OCI-LY3 (cell line): ENCODE results near the gene LZTS2.

Experiments used
- H2AFZ ChIP-seq: fragments of 200-600, 300-600 bp; shearing (Covaris generic); 2 replicates; pipeline ENCODE4 v1.6.0; 2014; ENCODE audit warnings: antibody characterized with exemption, low read depth, low read length
- H3K27ac ChIP-seq: fragments of 200-600, 300-600 bp; sonication (generic); 2 replicates; pipeline ENCODE4 v1.5.1; 2014; ENCODE audit warnings: mild to moderate bottlenecking, low read length, moderate library complexity, mixed read lengths
- H3K27me3 ChIP-seq: fragments of 200-600, 300-600 bp; sonication (generic); 2 replicates; pipeline ENCODE4 v1.6.1; 2014; ENCODE audit warnings: low read depth, low read length, mixed read lengths
- H3K36me3 ChIP-seq: fragments of 200-600, 300-600 bp; sonication (generic); replicated peaks from 2 replicates; pipeline ENCODE3; 2014; ENCODE audit warnings: low read depth, low read length, mixed read lengths
- H3K4me1 ChIP-seq: fragments of 300-600, 200-600 bp; sonication (generic); 2 replicates; pipeline ENCODE4 v1.6.1; 2014; ENCODE audit warnings: low read length, mixed read lengths
- H3K4me2 ChIP-seq: fragments of 200-600, 300-600 bp; sonication (generic); 2 replicates; pipeline ENCODE4 v1.6.1; 2014; ENCODE audit warnings: low read length, mixed read lengths
- H3K4me3 ChIP-seq: fragments of 300-600, 200-600 bp; sonication (generic); 2 replicates; pipeline ENCODE4 v1.5.1; 2014; ENCODE audit warnings: antibody characterized with exemption, mild to moderate bottlenecking, low read length, moderate library complexity
- H3K79me2 ChIP-seq: fragments of 300-600, 200-600 bp; shearing (Covaris generic); 2 replicates; pipeline ENCODE4 v1.6.1; 2014; ENCODE audit warnings: mild to moderate bottlenecking, low read length, mixed read lengths
- H3K9ac ChIP-seq: fragments of 300-600, 200-600 bp; shearing (Covaris generic); 2 replicates; pipeline ENCODE4 v1.6.0; 2014; ENCODE audit warnings: mild to moderate bottlenecking, low read length, moderate library complexity
- H3K9me3 ChIP-seq: fragments of 200-600, 300-600 bp; shearing (Covaris generic); 2 replicates; pipeline ENCODE4 v1.6.1; 2014; ENCODE audit warnings: low read length, mixed read lengths; ENCODE audit not compliant: insufficient read depth
- H4K20me1 ChIP-seq: fragments of 200-600, 300-600 bp; sonication (generic); 2 replicates; pipeline ENCODE4 v1.6.1; 2016; ENCODE audit warnings: low read length, mixed read lengths; ENCODE audit not compliant: insufficient read depth
- EZH2phosphoT487 ChIP-seq: fragments of 200-600 bp; shearing (Covaris generic); IDR thresholded peaks from 2 replicates; pipeline ENCODE4 v1.6.1; 2018; ENCODE audit warnings: antibody characterized with exemption, mixed run types, low read depth
- TF ChIP-seq, protein P1 (sequence below): fragments of 200-600, 300-600 bp; sonication (generic); IDR thresholded peaks from 2 replicates; pipeline ENCODE4 v1.5.1; 2014; ENCODE audit warnings: antibody characterized with exemption, low read length, low read depth

LZTS2 gene

GRCh38 chr10:101054876-101055275 is 55.3 kb downstream of the LZTS2 start:
- Histone ChIP-seq H3K27me3 (no peaks in the 10 kb centered on the region), H3K9me3 (no peaks in the 10 kb centered on the region), H3K27ac (no peak overlapping the region), H3K4me1 (peaks cover 13% of the 10 kb centered on the region), H3K4me2 (no peak overlapping the region), H3K9ac (no peak overlapping the region), H2AFZ (no peak overlapping the region), H4K20me1 (no peaks in the 10 kb centered on the region; the same call in 1 of the 2 replicates), H3K36me3 (no peaks in the 10 kb centered on the region), H3K4me3 (no peak overlapping the region), H3K79me2 (peaks cover 6% of the 10 kb centered on the region)
- TF ChIP-seq EZH2phosphoT487, result no peak

- H3K27me3 ChIP-seq, result no peaks in the 10 kb centered on the region
- no peaks in the 10 kb centered on the region for H3K9me3 ChIP-seq
- H4K20me1 ChIP-seq, result no peaks in the 10 kb centered on the region; the same call in 1 of the 2 replicates
- TF ChIP-seq EZH2phosphoT487, result no peak
- TF ChIP-seq, protein P1, sequence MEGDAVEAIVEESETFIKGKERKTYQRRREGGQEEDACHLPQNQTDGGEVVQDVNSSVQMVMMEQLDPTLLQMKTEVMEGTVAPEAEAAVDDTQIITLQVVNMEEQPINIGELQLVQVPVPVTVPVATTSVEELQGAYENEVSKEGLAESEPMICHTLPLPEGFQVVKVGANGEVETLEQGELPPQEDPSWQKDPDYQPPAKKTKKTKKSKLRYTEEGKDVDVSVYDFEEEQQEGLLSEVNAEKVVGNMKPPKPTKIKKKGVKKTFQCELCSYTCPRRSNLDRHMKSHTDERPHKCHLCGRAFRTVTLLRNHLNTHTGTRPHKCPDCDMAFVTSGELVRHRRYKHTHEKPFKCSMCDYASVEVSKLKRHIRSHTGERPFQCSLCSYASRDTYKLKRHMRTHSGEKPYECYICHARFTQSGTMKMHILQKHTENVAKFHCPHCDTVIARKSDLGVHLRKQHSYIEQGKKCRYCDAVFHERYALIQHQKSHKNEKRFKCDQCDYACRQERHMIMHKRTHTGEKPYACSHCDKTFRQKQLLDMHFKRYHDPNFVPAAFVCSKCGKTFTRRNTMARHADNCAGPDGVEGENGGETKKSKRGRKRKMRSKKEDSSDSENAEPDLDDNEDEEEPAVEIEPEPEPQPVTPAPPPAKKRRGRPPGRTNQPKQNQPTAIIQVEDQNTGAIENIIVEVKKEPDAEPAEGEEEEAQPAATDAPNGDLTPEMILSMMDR, result peak; percentile 30; the same call in 1 of the 2 replicates
- no peak overlapping the region for H3K4me2 ChIP-seq
- H3K36me3 ChIP-seq, result no peaks in the 10 kb centered on the region
- H2AFZ ChIP-seq, result no peak overlapping the region
- H3K79me2 ChIP-seq, result peaks cover 11% of the 10 kb centered on the region
- peaks cover 13% of the 10 kb centered on the region for H3K4me1 ChIP-seq
- H3K27ac ChIP-seq, result no peak overlapping the region
- H3K4me3 ChIP-seq, result no peak overlapping the region
- no peak overlapping the region for H3K9ac ChIP-seq
These were observed 55.8 kb downstream of the LZTS2 start for GRCh38 chr10:101055411-101055810.

- peaks cover 11% of the 10 kb centered on the region for H3K79me2 ChIP-seq
These were observed 57.0 kb downstream of the LZTS2 start for GRCh38 chr10:101056365-101057151.

More at GRCh38 chr10:101056365-101057151, 57.0 kb downstream of the LZTS2 start:
- Histone ChIP-seq H4K20me1 (no peaks in the 10 kb centered on the region; the same call in 1 of the 2 replicates), H3K9me3 (no peaks in the 10 kb centered on the region), H3K9ac (no peak overlapping the region), H3K4me1 (peaks cover 8% of the 10 kb centered on the region), H3K4me3 (no peak overlapping the region), H2AFZ (no peak overlapping the region), H3K27ac (no peak overlapping the region), H3K36me3 (no peaks in the 10 kb centered on the region), H3K27me3 (no peaks in the 10 kb centered on the region), H3K4me2 (no peak overlapping the region)
- no peak for TF ChIP-seq EZH2phosphoT487
- TF ChIP-seq, protein P1, result no peak
